Lung microvascular endothelial cell (primary cell): ENCODE measurements around the gene PPARG. TPM values are rescaled to one million over a fixed set of nuclear protein-coding genes. Genes with fewer than 3 reads are reported as not detected.
"Not testable (repeated sequence)": the region's sequence is repeated elsewhere in the genome, so short reads cannot be mapped to it uniquely, and the experiment has no call there.

ENCODE experiments used
- DNase-seq, 2 donors: peaks; one replicate each; pipeline versions ENCODE4 v3.0.0 to v3.0.0-alpha.2; 2010; ENCODE audit warnings: low read depth in 2 of 2
- total RNA-seq: library from RNA; depleted of rRNA; stranded (reverse); fragments of >200 nt; gene quantifications from 2 replicates; pipeline ENCODE4 v1.2.1, GENCODE V29; 2014

The PPARG gene
- total RNA-seq, 1 donor from 2014 or later, result 77.8 TPM

GRCh38 chr3:12440927-12441714 is 152.3 kb downstream of the PPARG start:
- DNase-seq, result no peak

- DNase-seq, result no peak
Observed at GRCh38 chr3:12442654-12443501, 154.0 kb downstream of the PPARG start.

- DNase-seq, result no peak
Observed at GRCh38 chr3:12443781-12444522, 155.1 kb downstream of the PPARG start.

GRCh38 chr3:12444582-12445471 is 156.0 kb downstream of the PPARG start:
- no peak for DNase-seq

- DNase-seq, result no peak
Observed at GRCh38 chr3:12445523-12446240, 156.8 kb downstream of the PPARG start.

GRCh38 chr3:12446298-12446697 is 157.4 kb downstream of the PPARG start:
- no peak for DNase-seq

GRCh38 chr3:12447075-12447474 is 158.2 kb downstream of the PPARG start:
- no peak for DNase-seq

- not testable (repeated sequence) for DNase-seq
Observed at GRCh38 chr3:12448404-12449202, 159.7 kb downstream of the PPARG start.

- DNase-seq, result no peak
Observed at GRCh38 chr3:12449889-12450682, 161.2 kb downstream of the PPARG start.

- DNase-seq, result no peak
Observed at GRCh38 chr3:12451481-12451880, 162.6 kb downstream of the PPARG start.

- DNase-seq, result no peak
Observed at GRCh38 chr3:12451960-12452359, 163.1 kb downstream of the PPARG start.

GRCh38 chr3:12452361-12453330 is 163.8 kb downstream of the PPARG start:
- no peak for DNase-seq

GRCh38 chr3:12454076-12454815 is 165.4 kb downstream of the PPARG start:
- DNase-seq, result no peak

GRCh38 chr3:12454816-12455121 is 165.9 kb downstream of the PPARG start:
- no peak for DNase-seq

GRCh38 chr3:12455740-12456139 is 166.9 kb downstream of the PPARG start:
- DNase-seq, result no peak

- no peak for DNase-seq
Observed at GRCh38 chr3:12456441-12456840, 167.6 kb downstream of the PPARG start.

- not testable (repeated sequence) for DNase-seq
Observed at GRCh38 chr3:12457380-12457779, 168.5 kb downstream of the PPARG start.
